AG10803 (cell line): ENCODE data around the gene MSH4.
"Not testable (repeated sequence)": the region's sequence is repeated elsewhere in the genome, so short reads cannot be mapped to it uniquely, and the experiment has no call there.

Experiments used
- DNase-seq: peaks from one replicate; pipeline ENCODE4 v3.0.0; 2010; ENCODE audit warnings: low read depth
- H3K4me3 ChIP-seq: 2 replicates; pipeline ENCODE4 v1.5.1; 2011; ENCODE audit warnings: mild to moderate bottlenecking, low read length, control low read depth
- CTCF ChIP-seq: conservative IDR thresholded peaks from 2 replicates; pipeline ENCODE4 v1.5.1; 2011; ENCODE audit warnings: mild to moderate bottlenecking, low read length, control low read depth, inconsistent platforms

MSH4 gene

GRCh38 chr1:75908717-75909152 is 112.1 kb downstream of the MSH4 start:
- peak; percentile 50 for TF ChIP-seq CTCF
- H3K4me3 ChIP-seq: no peak overlapping the region
- DNase-seq: peak; percentile 21

- no peak for DNase-seq
- TF ChIP-seq CTCF: no peak
- no peak overlapping the region for H3K4me3 ChIP-seq
Measured at GRCh38 chr1:75916834-75917233, 120.2 kb downstream of the MSH4 start.

DNA sequence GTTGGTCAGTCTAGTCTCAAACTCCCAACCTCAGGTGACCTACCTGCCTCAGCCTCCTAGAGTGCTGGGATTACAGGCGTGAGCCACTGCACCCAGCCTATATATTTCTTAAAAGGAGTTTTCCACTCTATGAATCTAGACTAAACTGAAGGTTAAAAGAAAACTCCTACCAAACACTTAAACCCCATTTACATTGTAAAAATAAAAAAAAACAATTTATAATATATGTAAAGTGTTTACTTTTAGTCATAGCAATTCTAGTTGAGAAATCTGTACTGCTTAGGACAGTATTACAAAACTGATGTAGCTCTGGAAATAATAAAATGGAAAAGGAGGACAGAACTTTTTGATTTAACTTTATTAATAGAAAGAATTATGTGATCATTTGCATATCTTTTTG is 126.0 kb downstream of the MSH4 start:
- no peak for DNase-seq
- TF ChIP-seq CTCF: no peak
- no peak overlapping the region for H3K4me3 ChIP-seq

DNA sequence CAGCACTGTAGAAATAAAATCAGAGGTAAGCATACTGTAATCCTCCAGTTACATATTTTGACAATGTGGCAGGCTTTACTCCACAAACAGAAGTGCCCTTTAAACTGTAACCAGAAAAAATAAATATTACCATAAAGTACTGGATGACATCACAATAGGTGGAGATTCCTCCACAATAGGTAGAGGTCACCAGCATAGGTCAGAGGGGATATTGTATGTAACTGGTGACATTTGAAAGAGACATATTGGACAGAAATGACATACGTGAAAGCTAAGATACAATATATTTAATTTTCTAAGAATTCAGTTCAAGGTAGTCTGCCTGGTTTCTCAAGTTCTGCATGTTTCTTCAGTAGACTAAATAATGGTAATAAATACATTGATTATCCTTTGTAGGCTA is 135.6 kb downstream of the MSH4 start, which contains the start of gene ASB17:
Gene ASB17 (minus strand): TSS at position 101 of the 400 bp plus-strand sequence. CDS start 113 bp downstream, outside the sequence.
- H3K4me3 ChIP-seq: no peak within 1 kb of the TSS
- TF ChIP-seq CTCF: no peak
- no peak for DNase-seq

DNA sequence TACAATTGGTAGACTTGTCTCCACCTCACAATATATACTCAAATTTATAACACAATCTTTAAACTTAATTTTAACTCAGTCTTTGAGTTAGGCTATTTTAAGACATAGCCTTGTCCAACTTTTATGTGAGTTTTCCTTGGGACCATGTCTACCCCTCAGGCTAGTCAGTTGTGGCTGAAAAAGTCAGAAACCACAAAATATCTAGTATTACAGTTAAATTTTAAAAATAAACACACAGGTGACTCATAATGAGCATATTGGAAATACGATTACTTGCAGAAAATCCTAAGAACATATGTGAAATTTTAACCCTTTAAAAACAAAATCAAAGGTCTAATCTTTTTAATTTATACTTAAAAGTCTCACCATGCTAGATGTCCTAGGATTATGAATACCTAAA is 140.4 kb downstream of the MSH4 start:
- H3K4me3 ChIP-seq: no peak overlapping the region
- TF ChIP-seq CTCF: no peak
- no peak for DNase-seq

DNA sequence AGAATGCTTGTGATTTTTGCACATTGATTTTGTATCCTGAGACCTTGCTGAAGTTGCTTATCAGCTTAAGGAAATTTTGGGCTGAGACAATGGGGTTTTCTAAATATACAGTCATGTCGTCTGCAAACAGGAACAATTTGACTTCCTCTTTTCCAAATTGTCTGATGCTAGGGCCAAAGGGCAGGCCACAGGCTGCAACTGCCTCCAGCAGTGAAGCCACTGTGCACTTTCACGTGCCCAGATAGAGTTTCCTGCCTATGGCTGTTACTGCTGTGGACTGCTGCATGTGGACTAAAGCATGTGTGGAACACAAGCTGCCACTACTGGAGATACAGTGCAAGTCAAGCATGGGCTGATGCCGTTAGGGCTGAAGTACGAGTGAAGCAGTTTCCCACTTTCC is 146.4 kb downstream of the MSH4 start:
- H3K4me3 ChIP-seq, DNase-seq: not testable (repeated sequence)

DNA sequence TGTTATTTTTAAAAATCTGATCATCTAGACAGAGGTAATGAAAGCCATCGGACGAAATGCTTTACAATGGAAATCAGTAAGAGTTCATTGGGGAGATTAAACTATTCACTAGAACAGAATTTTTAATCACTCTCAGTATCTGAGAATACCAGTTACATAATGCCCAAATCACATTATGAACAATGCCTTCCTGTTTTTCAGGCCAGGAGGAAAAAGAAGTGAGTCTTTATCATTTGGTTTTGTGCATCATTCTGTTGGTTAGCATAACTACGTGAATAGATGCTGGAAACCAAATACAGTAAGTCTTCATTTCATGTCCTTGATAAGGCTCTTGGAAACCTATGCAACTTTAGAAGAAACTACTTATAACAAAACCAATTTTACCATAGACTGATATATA is 153.5 kb downstream of the MSH4 start:
- no peak for DNase-seq
- no peak for TF ChIP-seq CTCF
- H3K4me3 ChIP-seq: no peak overlapping the region

DNA sequence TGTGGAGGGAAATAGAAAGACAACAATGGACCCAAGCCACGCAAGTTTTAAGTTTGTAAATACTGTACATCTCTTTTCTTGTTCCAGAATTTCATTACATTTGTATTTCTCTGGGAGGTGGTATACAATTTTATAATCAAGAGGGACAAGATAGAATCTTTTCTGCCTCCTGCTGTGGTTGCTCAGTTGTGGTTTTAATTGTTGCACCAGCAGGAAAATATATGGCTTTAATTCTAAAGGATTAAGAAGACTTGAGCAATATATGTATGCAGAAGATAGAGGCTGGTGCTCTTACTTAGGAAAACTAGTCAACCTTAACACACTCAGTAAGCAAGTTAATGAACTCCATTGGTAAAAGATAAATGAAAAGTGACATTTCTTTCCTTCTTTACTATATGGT is 155.3 kb downstream of the MSH4 start:
- no peak overlapping the region for H3K4me3 ChIP-seq
- no peak for DNase-seq
- no peak for TF ChIP-seq CTCF
